ENCODE data around the gene EID2.

EID2 gene

GRCh38 chr19:39500543-39500942 is 39.4 kb downstream of the EID2 start:
- no peak for DNase-seq

GRCh38 chr19:39499932-39500331 is 40.0 kb downstream of the EID2 start:
- no peak for DNase-seq

- no peak for DNase-seq
Measured at GRCh38 chr19:39498798-39499642, 40.9 kb downstream of the EID2 start, which contains the start of gene DLL3. Gene DLL3 (plus strand): TSS chr19:39498947. CDS start chr19:39498975, 28 bp downstream.

GRCh38 chr19:39497996-39498797 is 41.8 kb downstream of the EID2 start:
- no peak for DNase-seq

GRCh38 chr19:39497701-39497995 is 42.3 kb downstream of the EID2 start:
- DNase-seq, result no peak

- DNase-seq, result no peak
Measured at GRCh38 chr19:39496063-39496462, 43.9 kb downstream of the EID2 start.

GRCh38 chr19:39494661-39495060 is 45.3 kb downstream of the EID2 start:
- no peak for DNase-seq

- no peak for DNase-seq
Measured at GRCh38 chr19:39492788-39493187, 47.2 kb downstream of the EID2 start.

GRCh38 chr19:39492225-39492624 is 47.7 kb downstream of the EID2 start:
- DNase-seq, result no peak

GRCh38 chr19:39489756-39490155 is 50.2 kb downstream of the EID2 start:
- DNase-seq, result no peak
